SK-N-MC (cell line): ENCODE results near the gene ADH6.

Experiments used
- EZH2 ChIP-seq: fragments of 200-600 bp; sonication (generic); IDR thresholded peaks from one replicate; pipeline ENCODE4 v1.6.1; 2017; ENCODE audit warnings: antibody characterized with exemption
- POLR2AphosphoS5 ChIP-seq: IDR thresholded peaks from 2 replicates; pipeline ENCODE4 v1.6.1; 2012; ENCODE audit warnings: mild to moderate bottlenecking, low read depth, low read length, borderline replicate concordance

DNA sequence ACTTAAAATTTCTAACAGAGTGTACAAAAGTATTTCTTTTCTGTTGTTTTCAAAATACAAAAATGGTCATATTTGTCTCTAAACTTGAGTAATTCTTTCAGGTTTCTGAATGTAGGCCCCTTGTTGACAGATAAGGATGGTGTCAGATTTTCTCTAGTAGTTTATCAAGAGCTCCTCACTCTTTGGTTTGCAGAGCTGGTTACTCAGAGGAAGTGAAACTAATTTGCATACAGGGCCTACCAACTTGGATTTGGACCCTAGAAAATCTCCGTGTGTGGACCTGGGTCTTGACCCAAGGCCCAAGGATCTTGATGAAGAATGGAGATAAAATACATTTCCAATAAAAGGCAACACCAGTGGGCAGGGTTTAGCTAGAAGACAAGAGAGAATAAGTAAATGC, 433 bp upstream of the ADH6 start:
- no peak for TF ChIP-seq EZH2
- TF ChIP-seq POLR2AphosphoS5, result no peak
